PC-3 (cell line): ENCODE measurements around the gene TRABD2B.

ENCODE experiments used
- CTCF ChIP-seq: fragments of 300-600 bp; sonication (generic); conservative IDR thresholded peaks from 2 replicates; pipeline ENCODE4 v1.5.1; 2017; ENCODE audit warnings: antibody characterized with exemption, low read depth, mild to moderate bottlenecking, low read length
- EZH2 ChIP-seq: fragments of 300-600 bp; sonication (generic); IDR thresholded peaks from one replicate; pipeline ENCODE4 v1.6.1; 2017; ENCODE audit warnings: antibody characterized with exemption, mild to moderate bottlenecking, low read length; ENCODE audit not compliant: unreplicated experiment
- EZH2phosphoT487 ChIP-seq: fragments of 300-600 bp; sonication (generic); IDR thresholded peaks from 2 replicates; pipeline ENCODE4 v1.6.1; 2018; ENCODE audit warnings: mild to moderate bottlenecking, antibody characterized with exemption, low read length, borderline replicate concordance

GRCh38 chr1:47995306-47996050 is 1.7 kb downstream of the TRABD2B start:
- no peak for TF ChIP-seq CTCF
- no peak for TF ChIP-seq EZH2phosphoT487
- TF ChIP-seq EZH2 = no peak
